ENCODE results near the gene GSTM3. TPM values are rescaled to one million over a fixed set of nuclear protein-coding genes. Genes with fewer than 3 reads are reported as not detected.
A peak's percentile ranks its signal among the peaks of the same experiment; 100 is the strongest.

The GSTM3 gene
- total RNA-seq, 2 experiments from 2014 or later: not detected

- no peak overlapping the region for H3K4me3 ChIP-seq (ENCODE audit: low read depth, low read length, poor library complexity, severe bottlenecking)
- ChIA-PET CTCF (ENCODE audit: unreplicated experiment) (interaction anchor here (1.3 kb wide), 1 partner anchor 194 kb away, joined by 3 read pairs; no protein-coding TSS in a partner anchor), POLR2A (interaction anchor here (0.5 to 0.9 kb wide), 2 partner anchors 12 to 23 kb away, joined by 3 to 5 read pairs; no protein-coding TSS in a partner anchor)
- no peaks in the 10 kb centered on the region for H3K4me1 ChIP-seq (ENCODE audit: insufficient read depth, low read length, poor library complexity, severe bottlenecking)
- TF ChIP-seq, protein P1, sequence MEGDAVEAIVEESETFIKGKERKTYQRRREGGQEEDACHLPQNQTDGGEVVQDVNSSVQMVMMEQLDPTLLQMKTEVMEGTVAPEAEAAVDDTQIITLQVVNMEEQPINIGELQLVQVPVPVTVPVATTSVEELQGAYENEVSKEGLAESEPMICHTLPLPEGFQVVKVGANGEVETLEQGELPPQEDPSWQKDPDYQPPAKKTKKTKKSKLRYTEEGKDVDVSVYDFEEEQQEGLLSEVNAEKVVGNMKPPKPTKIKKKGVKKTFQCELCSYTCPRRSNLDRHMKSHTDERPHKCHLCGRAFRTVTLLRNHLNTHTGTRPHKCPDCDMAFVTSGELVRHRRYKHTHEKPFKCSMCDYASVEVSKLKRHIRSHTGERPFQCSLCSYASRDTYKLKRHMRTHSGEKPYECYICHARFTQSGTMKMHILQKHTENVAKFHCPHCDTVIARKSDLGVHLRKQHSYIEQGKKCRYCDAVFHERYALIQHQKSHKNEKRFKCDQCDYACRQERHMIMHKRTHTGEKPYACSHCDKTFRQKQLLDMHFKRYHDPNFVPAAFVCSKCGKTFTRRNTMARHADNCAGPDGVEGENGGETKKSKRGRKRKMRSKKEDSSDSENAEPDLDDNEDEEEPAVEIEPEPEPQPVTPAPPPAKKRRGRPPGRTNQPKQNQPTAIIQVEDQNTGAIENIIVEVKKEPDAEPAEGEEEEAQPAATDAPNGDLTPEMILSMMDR (conservative IDR thresholded peaks at IDR 0.05; ENCODE audit: low read length): no peak
- no peak for TF ChIP-seq EZH2phosphoT487 (IDR thresholded peaks at IDR 0.05; ENCODE audit: borderline replicate concordance, low read depth, low read length)
- no peaks in the 10 kb centered on the region for H3K36me3 ChIP-seq (ENCODE audit: insufficient read depth, low read length)
- H3K4me2 ChIP-seq (ENCODE audit: low read length): no peak overlapping the region
- no peaks in the 10 kb centered on the region for H3K9me3 ChIP-seq (ENCODE audit: low read length)
- no peaks in the 10 kb centered on the region for H3K9me2 ChIP-seq (ENCODE audit: insufficient read depth, low read length)
- no peak for DNase-seq (ENCODE audit: low spot score)
- no peak overlapping the region for H3K27ac ChIP-seq (ENCODE audit: low read depth, low read length, poor library complexity, severe bottlenecking)
- intact Hi-C loops (cut with micrococcal nuclease; ENCODE audit: unreplicated experiment): no loop called here
- H3K79me2 ChIP-seq (ENCODE audit: insufficient read depth, low read depth, low read length): no peaks in the 10 kb centered on the region
- BruUV-seq (replicated peaks): no TSS peak
- 0 out of 2 replicates have a peak overlapping the region, but pooled peaks have one; percentile 5 for H2AFZ ChIP-seq (ENCODE audit: low read length)
- no peaks in the 10 kb centered on the region for H4K20me1 ChIP-seq (ENCODE audit: insufficient read depth, low read length)
Observed at GRCh38 chr1:109789551-109790180, 48.8 kb upstream of the GSTM3 start.

GRCh38 chr1:109788695-109789521 lies 48.1 kb upstream of the GSTM3 start:
- ChIA-PET POLR2A (interaction anchor here (0.5 to 0.9 kb wide), 2 partner anchors 13 to 24 kb away, joined by 3 to 5 read pairs; no protein-coding TSS in a partner anchor), CTCF (ENCODE audit: unreplicated experiment) (interaction anchor here (0.8 kb wide), 1 partner anchor 15 kb away, joined by 4 read pairs; no protein-coding TSS in a partner anchor)
- Histone ChIP-seq H4K20me1 (ENCODE audit: insufficient read depth, low read length) (no peaks in the 10 kb centered on the region), H3K79me2 (ENCODE audit: insufficient read depth, low read depth, low read length) (no peaks in the 10 kb centered on the region), H3K4me2 (ENCODE audit: low read length) (no peak overlapping the region), H3K27ac (ENCODE audit: low read depth, low read length, poor library complexity, severe bottlenecking) (no peak overlapping the region), H3K36me3 (ENCODE audit: insufficient read depth, low read length) (no peaks in the 10 kb centered on the region), H3K9me3 (ENCODE audit: low read length) (no peaks in the 10 kb centered on the region), H2AFZ (ENCODE audit: low read length) (0 out of 2 replicates have a peak overlapping the region, but pooled peaks have one; percentile 5), H3K4me1 (ENCODE audit: insufficient read depth, low read length, poor library complexity, severe bottlenecking) (no peaks in the 10 kb centered on the region), H3K4me3 (ENCODE audit: low read depth, low read length, poor library complexity, severe bottlenecking) (no peak overlapping the region), H3K9me2 (ENCODE audit: insufficient read depth, low read length) (no peaks in the 10 kb centered on the region)
- no TSS peak for BruUV-seq (replicated peaks)
- TF ChIP-seq, protein P1 (conservative IDR thresholded peaks at IDR 0.05; ENCODE audit: low read length): no peak
- no peak for TF ChIP-seq EZH2phosphoT487 (IDR thresholded peaks at IDR 0.05; ENCODE audit: borderline replicate concordance, low read depth, low read length)
- intact Hi-C loops (cut with micrococcal nuclease; ENCODE audit: unreplicated experiment): no loop called here
- peak; percentile 10 for DNase-seq (ENCODE audit: low spot score)

Data from OCI-LY7 (cell line).